NCI-H2196 (cell line): ENCODE data around the gene MEX3C.

Source experiments
- DNase-seq: peaks from one replicate; lab custom pipeline; 2025; ENCODE audit not compliant: unreplicated experiment; lab: John Stamatoyannopoulos, UW

The MEX3C gene

GRCh38 chr18:51157215-51157614 lies 40.3 kb downstream of the MEX3C start:
- DNase-seq, result no peak

GRCh38 chr18:51154431-51155063 lies 42.9 kb downstream of the MEX3C start:
- no peak for DNase-seq

GRCh38 chr18:51153659-51154371 lies 43.7 kb downstream of the MEX3C start:
- no peak for DNase-seq

- DNase-seq, result no peak
Measured at GRCh38 chr18:51151568-51152511, 45.6 kb downstream of the MEX3C start.

- no peak for DNase-seq
Measured at GRCh38 chr18:51151185-51151567, 46.3 kb downstream of the MEX3C start.

GRCh38 chr18:51150113-51150700 lies 47.3 kb downstream of the MEX3C start:
- no peak for DNase-seq

GRCh38 chr18:51149670-51150069 lies 47.8 kb downstream of the MEX3C start:
- no peak for DNase-seq

- DNase-seq, result no peak
Measured at GRCh38 chr18:51146909-51147308, 50.6 kb downstream of the MEX3C start.

- no peak for DNase-seq
Measured at GRCh38 chr18:51138936-51139335, 58.5 kb downstream of the MEX3C start.

- DNase-seq, result no peak
Measured at GRCh38 chr18:51137891-51138290, 59.6 kb downstream of the MEX3C start.

GRCh38 chr18:51137026-51137729 lies 60.3 kb downstream of the MEX3C start:
- no peak for DNase-seq

GRCh38 chr18:51135795-51136194 lies 61.7 kb downstream of the MEX3C start:
- DNase-seq, result no peak

- DNase-seq, result no peak
Measured at GRCh38 chr18:51135364-51135763, 62.1 kb downstream of the MEX3C start.

- DNase-seq, result no peak
Measured at GRCh38 chr18:51134721-51135120, 62.8 kb downstream of the MEX3C start.

- no peak for DNase-seq
Measured at GRCh38 chr18:51133580-51134160, 63.8 kb downstream of the MEX3C start.

GRCh38 chr18:51132256-51132935 lies 65.1 kb downstream of the MEX3C start:
- no peak for DNase-seq

- DNase-seq, result no peak
Measured at GRCh38 chr18:51128533-51128932, 68.9 kb downstream of the MEX3C start.

- DNase-seq, result no peak
Measured at GRCh38 chr18:51127664-51128063, 69.8 kb downstream of the MEX3C start.

GRCh38 chr18:51125976-51126375 lies 71.5 kb downstream of the MEX3C start:
- no peak for DNase-seq
